ENCODE data around the gene CARMIL1. TPM values are rescaled to one million over a fixed set of nuclear protein-coding genes. Genes with fewer than 3 reads are reported as not detected.

Gene CARMIL1
- total RNA-seq, 1 donor from 2014 or later, result 19.6 TPM

- Histone ChIP-seq H3K4me3 (no peak overlapping the region), H3K9me3 (no peaks in the 10 kb centered on the region), H3K4me1 (no peaks in the 10 kb centered on the region), H3K36me3 (no peaks in the 10 kb centered on the region), H3K27ac (no peak overlapping the region), H3K27me3 (no peaks in the 10 kb centered on the region)
- TF ChIP-seq CTCF (IDR thresholded peaks at IDR 0.05) (peak; percentile 40 to 78 (median 59)), POLR2A (IDR thresholded peaks at IDR 0.05) (no peak)
- no peak for DNase-seq (ENCODE audit: extremely low spot score in 2 of 2)
- intact Hi-C loops (cut with DNase I), result no loop called here
Measured at GRCh38 chr6:25556516-25556915, 277.3 kb downstream of the CARMIL1 start.

GRCh38 chr6:25558155-25558817 lies 279.1 kb downstream of the CARMIL1 start:
- H3K27me3 ChIP-seq, result no peaks in the 10 kb centered on the region
- H3K36me3 ChIP-seq, result no peaks in the 10 kb centered on the region
- no peaks in the 10 kb centered on the region for H3K4me1 ChIP-seq
- intact Hi-C loops (cut with DNase I), result no loop called here
- TF ChIP-seq POLR2A (IDR thresholded peaks at IDR 0.05) (no peak), POLR2AphosphoS5 (IDR thresholded peaks at IDR 0.05; ENCODE audit: insufficient read depth in 1 of 2, low read depth in 1 of 2) (no peak), CTCF (IDR thresholded peaks at IDR 0.05) (no peak)
- DNase-seq (ENCODE audit: extremely low spot score in 2 of 2), result no peak
- no peak overlapping the region for H3K27ac ChIP-seq
- no peak overlapping the region for H3K4me3 ChIP-seq
- no peaks in the 10 kb centered on the region for H3K9me3 ChIP-seq

- H3K27me3 ChIP-seq, result no peaks in the 10 kb centered on the region
- H3K27ac ChIP-seq, result no peak overlapping the region
- intact Hi-C loops (cut with DNase I), result no loop called here
- no peak overlapping the region for H3K4me3 ChIP-seq
- H3K36me3 ChIP-seq, result no peaks in the 10 kb centered on the region
- no peak for DNase-seq (ENCODE audit: extremely low spot score in 2 of 2)
- H3K4me1 ChIP-seq, result no peaks in the 10 kb centered on the region
- H3K9me3 ChIP-seq, result no peaks in the 10 kb centered on the region
- TF ChIP-seq POLR2A (IDR thresholded peaks at IDR 0.05), result no peak
- no peak for TF ChIP-seq CTCF (IDR thresholded peaks at IDR 0.05)
- TF ChIP-seq POLR2AphosphoS5 (IDR thresholded peaks at IDR 0.05; ENCODE audit: insufficient read depth in 1 of 2, low read depth in 1 of 2), result no peak
Measured at GRCh38 chr6:25560865-25561264, 281.7 kb downstream of the CARMIL1 start.

GRCh38 chr6:25564943-25565342 lies 285.8 kb downstream of the CARMIL1 start:
- H3K27ac ChIP-seq, result no peak overlapping the region
- no peaks in the 10 kb centered on the region for H3K27me3 ChIP-seq
- no peaks in the 10 kb centered on the region for H3K36me3 ChIP-seq
- no peak overlapping the region for H3K4me3 ChIP-seq
- H3K9me3 ChIP-seq, result no peaks in the 10 kb centered on the region
- DNase-seq (ENCODE audit: extremely low spot score in 2 of 2), result no peak
- H3K4me1 ChIP-seq, result no peaks in the 10 kb centered on the region
- intact Hi-C loops (cut with DNase I), result no loop called here
- TF ChIP-seq POLR2A (IDR thresholded peaks at IDR 0.05), result no peak
- TF ChIP-seq POLR2AphosphoS5 (IDR thresholded peaks at IDR 0.05; ENCODE audit: insufficient read depth in 1 of 2, low read depth in 1 of 2), result no peak
- no peak for TF ChIP-seq CTCF (IDR thresholded peaks at IDR 0.05)

GRCh38 chr6:25570578-25570977 lies 291.4 kb downstream of the CARMIL1 start:
- no peaks in the 10 kb centered on the region for H3K4me1 ChIP-seq
- H3K9me3 ChIP-seq, result no peaks in the 10 kb centered on the region
- TF ChIP-seq POLR2A (IDR thresholded peaks at IDR 0.05) (no peak), POLR2AphosphoS5 (IDR thresholded peaks at IDR 0.05; ENCODE audit: insufficient read depth in 1 of 2, low read depth in 1 of 2) (no peak), CTCF (IDR thresholded peaks at IDR 0.05) (no peak)
- intact Hi-C loops (cut with DNase I), result no loop called here
- no peak overlapping the region for H3K4me3 ChIP-seq
- no peak for DNase-seq (ENCODE audit: extremely low spot score in 2 of 2)
- H3K36me3 ChIP-seq, result no peaks in the 10 kb centered on the region
- H3K27ac ChIP-seq, result no peak overlapping the region
- H3K27me3 ChIP-seq, result no peaks in the 10 kb centered on the region
